K562 (cell line): ENCODE measurements around the gene LAMB3. TPM values are rescaled to one million over a fixed set of nuclear protein-coding genes. Genes with fewer than 3 reads are reported as not detected.

Experiments
- BRF1 ChIP-seq: IDR thresholded peaks from 3 replicates; pipeline ENCODE4 v1.6.1; 2011; ENCODE audit warnings: borderline replicate concordance, mild to moderate bottlenecking; ENCODE audit not compliant: insufficient read length; ENCODE audit errors: extremely low read depth
- CBFA2T3 ChIP-seq: fragments of 450-650 bp; IDR thresholded peaks from 2 replicates; pipeline ENCODE4 v1.6.1; 2017
- CHAMP1 ChIP-seq: fragments of 450-650 bp; IDR thresholded peaks from 2 replicates; pipeline ENCODE4 v1.6.1; 2016; ENCODE audit warnings: mild to moderate bottlenecking
- DACH1 ChIP-seq: fragments of 450-650 bp; IDR thresholded peaks from 2 replicates; pipeline ENCODE4 v1.6.1; 2018; ENCODE audit not compliant: partially characterized antibody
- GTF2A2 ChIP-seq: IDR thresholded peaks from 2 replicates; pipeline ENCODE4 v1.6.1; 2016; ENCODE audit warnings: mild to moderate bottlenecking, missing genetic modification characterization, missing compliant biosample characterization
- KAT7 ChIP-seq: sonication (generic); formaldehyde crosslinking; IDR thresholded peaks from 2 replicates; pipeline ENCODE4 v1.8.0; 2022; ENCODE audit warnings: missing genetic modification reagents, mild to moderate bottlenecking, borderline replicate concordance
- POLR2AphosphoS5 ChIP-seq: IDR thresholded peaks from 2 replicates; pipeline ENCODE4 v1.6.1; 2011; ENCODE audit warnings: mild to moderate bottlenecking, low read depth, low read length, moderate library complexity; ENCODE audit not compliant: control insufficient read depth, insufficient read depth
- RBBP5 ChIP-seq: fragments of 200-600 bp; sonication (generic); IDR thresholded peaks from 2 replicates; pipeline ENCODE4 v1.6.1; 2012; ENCODE audit warnings: borderline replicate concordance, mild to moderate bottlenecking, low read length, control low read depth, inconsistent platforms; ENCODE audit not compliant: insufficient read depth, poor library complexity, severe bottlenecking
- RBM17 ChIP-seq: fragments of 200-400 bp; formaldehyde crosslinking; IDR thresholded peaks from 2 replicates; pipeline ENCODE4 v1.6.1; 2017; ENCODE audit warnings: low read depth, mild to moderate bottlenecking, low read length, borderline replicate concordance
- TAL1 ChIP-seq: fragments of 450-650 bp; IDR thresholded peaks from 2 replicates; pipeline ENCODE4 v1.6.1; 2016; ENCODE audit warnings: mild to moderate bottlenecking
- TCF3 ChIP-seq: sonication (generic); formaldehyde crosslinking; IDR thresholded peaks from 2 replicates; pipeline ENCODE4 v1.4.0; 2020; ENCODE audit warnings: mild to moderate bottlenecking, missing genetic modification reagents
- TFE3 ChIP-seq: fragments of 450-650 bp; formaldehyde crosslinking; IDR thresholded peaks from 2 replicates; pipeline ENCODE4 v1.4.0; 2020; ENCODE audit warnings: mild to moderate bottlenecking, mixed read lengths
- ZBTB17 ChIP-seq: fragments of 450-650 bp; formaldehyde crosslinking; IDR thresholded peaks from 2 replicates; pipeline ENCODE4 v1.4.0; 2020; ENCODE audit warnings: mild to moderate bottlenecking
- ZBTB33 ChIP-seq: sonication (generic); formaldehyde crosslinking; IDR thresholded peaks from 2 replicates; pipeline ENCODE4 v1.8.1; 2023; ENCODE audit warnings: mild to moderate bottlenecking, missing genetic modification reagents
- ZBTB43 ChIP-seq: sonication (generic); formaldehyde crosslinking; IDR thresholded peaks from 2 replicates; pipeline ENCODE4 v1.8.0; 2023; ENCODE audit warnings: mild to moderate bottlenecking, missing genetic modification reagents
- ZNF133 ChIP-seq: fragments of 250-450 bp; sonication (Bioruptor Pico); IDR thresholded peaks from 2 replicates; pipeline ENCODE4 v1.4.0; 2020; ENCODE audit warnings: mild to moderate bottlenecking
- ZNF212 ChIP-seq: fragments of 450-650 bp; formaldehyde crosslinking; IDR thresholded peaks from 2 replicates; pipeline ENCODE4 v1.4.0; 2020; ENCODE audit warnings: mild to moderate bottlenecking
- ZNF253 ChIP-seq: fragments of 250-450 bp; sonication (Bioruptor Pico); conservative IDR thresholded peaks from 2 replicates; pipeline ENCODE4 v1.6.1; 2021; ENCODE audit warnings: mild to moderate bottlenecking
- ZNF655 ChIP-seq: fragments of 250-450 bp; sonication (Bioruptor Pico); IDR thresholded peaks from 2 replicates; pipeline ENCODE4 v1.5.0; 2021
- ZNF778 ChIP-seq: fragments of 450-650 bp; formaldehyde crosslinking; IDR thresholded peaks from 2 replicates; pipeline ENCODE4 v1.4.0; 2020; ENCODE audit warnings: mild to moderate bottlenecking, moderate library complexity
- polyA plus RNA-seq, 8 experiments: library from polyadenylated mRNA; depleted of rRNA in 4 of 8; stranded (reverse) in 5 of 8; unstranded in 3 of 8; fragments of >200 nt; fragmentation: Nextera tagmentation in 2 of 8; fragmentation: Illumina TruSeq in 1 of 8; extraction: Ambion mirVana in 2 of 8; extraction: Trizol in 1 of 8; gene quantifications; 2 replicates each; pipeline versions ENCODE4 v1.2.1 to v1.2.3, GENCODE V29; 2011 to 2014; ENCODE audit warnings: inconsistent platforms in 1 of 8, missing spikeins in 1 of 8
- total RNA-seq, 7 experiments: library from RNA; depleted of rRNA in 6 of 7; stranded (reverse); fragments of >200 nt in 6 of 7; fragmentation: Illumina TruSeq in 2 of 7; extraction: Trizol in 2 of 7; gene quantifications; 2 replicates each; pipeline versions ENCODE4 v1.2.1 to v1.2.3, GENCODE V29; 2011 to 2021; ENCODE audit warnings: low replicate concordance in 1 of 7

LAMB3 gene
- total and polyA plus RNA-seq, 9 of the 15 experiments (the other 6 are each of a cell fraction or from before 2014, with no cell fraction given): 0.08 to 1.3 (median 0.91) TPM

GRCh38 chr1:209692745-209693504 lies 40.7 kb upstream of the LAMB3 start (continued):
- TF ChIP-seq ZNF655 (CRISPR knock-in tag): no peak
- no peak for TF ChIP-seq ZNF133 (CRISPR knock-in tag)
- TF ChIP-seq KAT7 (CRISPR knock-in tag): no peak
- TF ChIP-seq TFE3 (CRISPR knock-in tag): no peak
- no peak for TF ChIP-seq ZBTB17
- no peak for TF ChIP-seq CBFA2T3
- TF ChIP-seq ZNF253 (CRISPR knock-in tag): no peak
- TF ChIP-seq POLR2AphosphoS5: no peak
- no peak for TF ChIP-seq RBBP5
- TF ChIP-seq DACH1: no peak
- no peak for TF ChIP-seq TAL1
- no peak for TF ChIP-seq RBM17
- no peak for TF ChIP-seq ZBTB33 (CRISPR knock-in tag)
- TF ChIP-seq ZNF778: no peak
- TF ChIP-seq TCF3 (CRISPR knock-in tag): no peak
- no peak for TF ChIP-seq BRF1
- TF ChIP-seq GTF2A2: no peak
- no peak for TF ChIP-seq ZNF212 (CRISPR knock-in tag)
- no peak for TF ChIP-seq ZBTB43 (CRISPR knock-in tag)
- no peak for TF ChIP-seq CHAMP1
